Measurements from ENCODE around the gene ELMO1.

The ELMO1 gene

DNA sequence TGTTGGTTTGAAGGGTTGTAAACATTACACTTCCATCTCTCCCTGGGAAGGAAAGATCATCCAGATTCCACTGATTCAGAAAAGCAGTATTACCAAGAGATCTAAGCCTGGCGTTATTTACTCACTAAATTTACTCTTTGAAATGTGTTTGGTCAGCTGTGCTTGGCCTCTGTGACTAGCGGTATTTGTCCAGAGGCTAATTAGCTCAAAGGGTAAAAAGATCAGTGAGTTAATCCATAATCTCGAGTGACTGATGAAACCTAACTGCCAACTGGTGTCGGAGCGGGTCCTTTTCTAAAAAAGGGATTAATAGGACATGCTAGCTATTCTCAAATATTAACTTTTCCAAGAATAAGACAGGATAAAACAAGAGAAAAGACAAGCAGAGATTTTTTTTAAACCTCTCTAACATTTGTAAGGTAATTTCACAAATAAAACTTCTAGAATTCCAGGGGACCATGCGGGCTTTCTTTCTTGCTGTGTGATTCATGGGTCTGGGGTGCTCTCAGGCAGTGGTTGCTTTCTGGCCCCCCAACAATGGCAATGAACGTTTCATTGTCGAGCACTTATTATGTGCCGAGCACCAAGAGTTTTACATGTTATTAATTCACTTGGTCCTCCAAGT is 477.0 kb downstream of the ELMO1 start:
- no peak for DNase-seq (ENCODE audit: low read depth)

DNA sequence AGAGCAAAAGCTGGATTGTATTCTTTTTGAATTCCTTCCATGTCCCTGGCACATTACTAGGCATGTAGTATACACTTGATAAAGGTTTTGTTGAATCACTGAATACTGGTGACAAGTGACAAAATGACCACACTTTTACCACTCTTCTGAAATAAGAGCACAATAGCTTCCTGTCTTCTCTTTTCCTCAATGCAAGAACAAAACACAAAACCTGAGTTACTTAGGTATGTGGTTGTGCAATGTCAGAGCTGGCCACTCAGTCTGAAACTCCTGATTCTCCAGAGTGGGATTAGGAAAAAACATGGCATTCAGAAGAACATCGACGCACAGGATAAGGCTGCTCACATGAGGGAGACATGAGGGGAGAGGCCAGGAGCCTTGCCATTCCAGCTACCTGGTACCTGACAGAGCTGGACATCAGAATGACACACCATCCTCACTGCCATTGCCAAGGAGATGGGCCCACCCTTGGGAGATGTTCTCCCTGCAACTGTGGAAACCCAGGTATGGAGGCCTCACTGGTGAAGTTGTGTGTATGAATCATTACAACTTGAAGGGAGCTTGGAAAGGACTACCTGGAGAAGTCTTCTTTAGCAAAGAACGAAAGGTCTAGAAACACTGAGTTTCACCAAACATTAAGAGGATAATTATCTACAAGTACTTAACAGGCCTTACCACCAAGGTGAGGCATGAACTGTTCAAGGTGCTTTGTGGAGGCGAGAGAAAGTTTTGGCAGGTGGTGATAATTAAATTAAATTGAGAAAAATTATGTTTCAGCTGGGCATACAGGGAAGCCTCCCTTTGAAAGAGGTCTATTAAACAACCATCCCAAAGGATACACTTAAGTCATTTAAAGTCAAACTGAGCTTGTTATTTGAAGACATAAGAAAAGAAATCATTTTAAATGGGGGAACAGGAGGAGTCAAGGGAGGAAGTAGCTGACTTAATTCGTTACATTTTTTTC is 477.8 kb downstream of the ELMO1 start:
- no peak for DNase-seq (ENCODE audit: low read depth)

DNA sequence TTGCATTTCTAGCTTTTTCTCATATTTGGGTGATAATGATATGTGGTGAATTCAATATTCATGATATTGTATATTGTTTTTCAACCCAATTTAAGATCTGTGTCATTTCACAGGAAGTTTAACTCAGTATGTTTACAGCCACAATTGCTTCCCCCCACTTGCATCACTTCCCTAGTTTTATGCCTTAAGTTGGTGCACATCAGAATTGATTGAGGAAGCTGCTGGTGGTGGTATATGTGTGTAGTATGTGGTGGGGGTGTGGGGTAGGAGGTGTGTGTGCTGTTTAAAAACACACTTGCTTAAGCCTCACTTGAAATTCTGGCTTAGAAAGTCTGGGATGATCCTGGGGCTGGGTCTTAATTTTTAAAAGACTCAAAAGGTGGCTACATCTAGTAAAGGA is 479.3 kb downstream of the ELMO1 start:
- DNase-seq (ENCODE audit: low read depth): no peak

DNA sequence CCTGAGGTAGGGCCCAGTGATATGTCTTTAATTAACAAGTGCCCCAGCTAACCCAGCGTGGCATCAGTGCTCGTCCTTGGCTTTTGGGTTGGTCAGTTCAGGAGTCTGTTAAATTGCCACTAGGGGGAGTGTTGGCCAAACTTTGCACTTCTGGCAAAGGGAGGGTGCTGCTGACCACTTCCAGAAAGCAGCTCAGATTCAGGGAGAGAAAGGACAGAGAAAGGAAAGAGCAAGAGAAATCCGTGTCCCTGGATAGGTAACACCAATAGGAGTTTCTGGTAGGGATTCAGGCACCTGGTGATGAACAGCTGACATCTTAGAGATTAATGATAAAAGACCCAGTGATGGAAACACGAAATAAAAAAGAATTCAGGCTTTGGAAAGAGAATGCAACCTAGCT is 481.3 kb downstream of the ELMO1 start:
- DNase-seq (ENCODE audit: low read depth): peak; percentile 19

DNA sequence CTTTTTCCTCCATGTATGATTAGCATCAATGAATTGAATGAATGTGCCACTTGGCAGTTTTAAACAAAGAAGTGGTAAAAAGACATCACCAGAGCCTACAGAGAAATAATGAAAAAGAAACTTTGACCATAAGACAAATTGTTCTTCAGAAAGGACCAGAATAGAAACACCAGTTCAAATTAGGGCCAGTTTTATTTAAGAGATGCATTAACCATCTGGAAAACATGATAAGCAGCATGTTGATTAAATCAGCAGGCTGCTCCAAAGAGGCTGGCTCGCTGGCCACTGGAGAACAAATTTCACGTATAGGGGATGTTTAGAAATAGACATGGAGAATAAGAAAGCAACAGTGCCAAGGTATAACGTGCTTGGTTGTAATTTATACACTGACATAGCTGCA is 482.0 kb downstream of the ELMO1 start:
- DNase-seq (ENCODE audit: low read depth): no peak

DNA sequence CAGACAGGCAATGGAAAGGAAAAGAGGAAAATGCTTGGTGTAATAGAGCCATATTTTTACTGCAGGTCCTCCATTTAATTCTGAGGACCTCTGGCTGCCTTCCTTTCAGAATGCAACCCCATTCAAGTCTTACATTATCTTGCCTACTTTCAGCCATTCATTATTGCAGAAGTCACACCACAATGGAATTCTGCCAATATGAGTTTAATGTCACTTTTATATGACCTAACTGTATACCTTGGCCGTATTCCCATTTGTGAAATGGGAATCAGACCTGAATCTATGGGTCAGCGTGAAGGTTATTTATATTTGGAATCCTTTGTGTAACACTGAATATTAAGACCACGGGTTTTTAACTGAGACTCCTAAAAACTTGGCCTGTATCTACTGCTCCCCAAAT is 482.6 kb downstream of the ELMO1 start:
- DNase-seq (ENCODE audit: low read depth): no peak

DNA sequence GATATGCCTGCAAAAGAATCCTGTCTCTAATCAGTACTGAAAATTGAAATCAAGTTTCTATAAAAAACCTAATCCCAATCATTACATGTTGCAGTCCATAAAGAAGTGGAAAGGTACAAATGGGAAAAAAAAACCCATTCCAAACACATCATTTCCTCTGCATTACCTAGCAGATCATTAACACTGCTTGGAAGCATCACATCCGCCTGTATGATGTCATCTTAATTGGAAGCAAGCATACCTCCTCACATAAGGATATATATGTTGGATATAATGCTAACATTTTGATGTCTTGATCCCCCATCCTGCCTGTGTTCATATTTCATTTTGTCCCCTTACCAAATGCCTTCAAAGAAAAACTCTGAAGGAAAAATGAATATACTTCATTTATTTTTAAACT is 483.0 kb downstream of the ELMO1 start:
- DNase-seq (ENCODE audit: low read depth): no peak

DNA sequence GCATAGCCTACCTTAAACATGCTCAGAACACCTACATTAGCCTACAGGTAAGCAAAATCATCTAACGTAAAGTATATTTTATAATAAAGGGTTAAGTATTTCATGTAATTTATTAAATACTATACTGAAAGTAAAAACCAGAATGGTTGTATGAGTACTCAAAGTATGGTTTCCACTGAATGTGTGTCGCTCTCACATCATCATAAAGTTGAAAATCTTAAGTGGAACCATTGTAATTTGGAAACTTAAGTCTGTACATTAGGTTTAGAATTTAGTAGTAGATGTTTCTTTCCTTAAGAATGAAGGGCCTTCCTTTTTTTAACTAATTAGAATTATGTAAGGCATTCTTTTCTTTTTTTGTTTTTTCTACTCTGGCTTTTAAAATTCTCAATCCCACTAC is 484.4 kb downstream of the ELMO1 start:
- DNase-seq (ENCODE audit: low read depth): no peak

DNA sequence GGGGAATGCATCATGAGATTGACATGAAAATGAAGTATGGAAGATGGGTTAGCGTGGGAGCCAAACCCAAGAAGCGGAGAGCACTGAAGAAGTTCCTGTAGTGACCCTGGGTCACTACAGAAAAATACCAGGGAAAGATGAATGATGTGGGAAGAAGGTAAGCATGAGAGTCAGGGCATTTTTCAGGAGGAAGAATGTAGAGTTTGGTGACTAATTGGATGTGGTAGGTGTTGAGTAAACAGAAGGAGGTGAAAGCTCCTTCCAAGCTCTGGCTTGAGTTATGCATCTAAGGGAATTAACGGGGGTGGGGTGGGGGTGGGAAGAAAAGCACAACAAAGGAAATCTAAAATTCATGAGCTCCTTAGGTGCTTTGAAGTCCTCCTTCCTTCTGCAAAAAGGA is 486.3 kb downstream of the ELMO1 start:
- DNase-seq (ENCODE audit: low read depth): no peak

DNA sequence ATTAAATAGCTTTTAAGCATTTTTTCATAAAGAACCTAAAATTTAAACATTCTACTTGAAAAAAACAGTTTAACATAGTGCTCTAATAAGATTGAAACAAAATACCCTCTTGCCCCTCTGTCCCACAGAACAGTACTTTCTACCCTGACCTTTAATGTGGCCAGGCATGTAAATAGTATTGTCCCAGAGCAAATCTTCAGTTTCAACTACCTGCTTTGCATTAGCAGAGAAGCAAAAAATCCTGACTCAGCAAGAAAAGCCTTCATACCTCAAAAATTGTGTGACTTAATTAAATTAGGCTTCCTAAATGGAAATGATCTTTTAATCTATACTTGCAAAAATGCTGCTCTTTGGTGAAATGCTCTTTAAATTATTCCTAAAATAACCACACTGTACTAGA is 487.0 kb downstream of the ELMO1 start:
- DNase-seq (ENCODE audit: low read depth): no peak

DNA sequence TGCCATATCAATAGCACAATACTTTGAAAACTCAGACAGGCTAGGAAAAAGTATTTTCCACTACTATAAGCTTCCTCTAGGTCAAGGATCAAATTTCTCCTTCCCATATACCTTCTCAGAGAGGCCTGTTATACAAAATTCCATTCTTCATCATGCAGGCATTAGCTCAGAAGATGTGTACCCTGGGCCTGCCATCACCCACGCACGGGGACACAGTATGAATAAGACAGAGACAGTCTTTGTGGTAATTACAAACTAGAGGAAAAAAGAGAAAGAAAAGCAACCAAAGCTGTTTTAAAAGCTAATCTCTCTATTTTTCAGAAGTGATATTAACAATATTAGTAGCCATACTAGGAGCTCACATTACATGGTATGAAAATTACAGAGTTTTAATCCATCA is 487.6 kb downstream of the ELMO1 start:
- no peak for DNase-seq (ENCODE audit: low read depth)

DNA sequence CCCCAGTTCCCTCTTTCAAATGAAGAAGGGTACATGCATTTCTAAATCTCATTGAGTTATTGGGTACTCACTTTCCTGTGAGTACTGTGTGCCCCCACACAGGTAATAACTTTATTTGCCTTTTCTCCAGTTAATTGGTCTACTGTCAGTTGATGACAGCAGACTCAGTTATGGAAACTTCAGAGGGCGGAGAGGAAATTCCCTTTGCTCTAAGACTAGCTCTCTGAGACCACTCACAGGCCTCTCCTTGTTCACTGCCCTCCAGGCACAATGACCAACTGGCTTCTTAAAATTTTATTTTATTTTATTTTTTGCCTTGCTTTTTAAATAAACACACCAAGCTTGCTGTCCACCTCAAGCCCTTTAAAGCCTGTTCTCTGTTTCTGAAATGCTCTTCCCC is 488.6 kb downstream of the ELMO1 start:
- DNase-seq (ENCODE audit: low read depth): no peak

DNA sequence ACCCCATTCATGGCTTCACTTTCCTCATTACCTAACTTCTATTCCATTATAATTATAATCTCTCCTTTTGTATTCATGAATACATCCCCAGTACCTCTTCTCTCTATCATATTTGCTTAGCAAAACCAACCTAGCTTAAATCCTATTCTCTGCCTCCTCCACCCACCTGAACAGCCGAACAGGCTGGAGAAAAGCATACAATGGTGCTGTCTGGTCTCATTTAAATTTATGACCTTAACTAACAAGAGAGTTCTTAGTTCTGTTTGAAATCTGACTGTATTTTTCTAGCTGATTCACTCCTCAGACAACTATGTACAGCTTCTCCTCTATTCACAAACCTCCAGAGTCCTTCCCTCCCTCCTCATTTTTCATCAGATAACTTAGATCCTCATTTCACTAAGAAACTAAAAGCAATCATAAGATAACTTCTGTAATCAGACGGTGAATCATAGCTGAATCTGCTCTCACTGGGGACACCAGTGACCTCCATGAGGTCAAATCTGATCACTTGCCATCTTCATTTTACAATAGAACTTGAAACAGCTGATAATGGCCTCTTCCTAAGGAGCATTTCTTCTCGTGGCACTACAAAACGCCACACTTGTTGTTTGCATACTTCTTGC is 490.4 kb downstream of the ELMO1 start:
- no peak for DNase-seq (ENCODE audit: low read depth)

DNA sequence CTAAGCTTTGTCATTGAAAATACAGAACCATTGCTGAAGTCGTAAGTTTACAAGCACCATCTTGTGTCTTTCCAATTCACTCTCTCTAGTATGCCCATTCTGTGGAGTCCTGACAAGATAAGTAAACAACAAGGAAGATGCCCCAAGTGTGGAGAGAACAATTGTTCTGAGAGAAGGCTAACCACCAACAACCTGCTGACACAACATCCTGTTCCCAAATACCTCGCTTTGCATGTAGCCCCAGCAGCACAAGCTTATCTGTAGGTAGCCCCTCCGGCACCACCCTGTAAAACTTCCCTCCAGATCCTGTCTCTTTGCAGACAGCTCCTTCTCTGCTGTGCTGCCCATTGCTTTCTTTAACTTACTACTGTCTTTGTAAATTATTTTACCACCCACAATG is 491.0 kb downstream of the ELMO1 start:
- no peak for DNase-seq (ENCODE audit: low read depth)

DNA sequence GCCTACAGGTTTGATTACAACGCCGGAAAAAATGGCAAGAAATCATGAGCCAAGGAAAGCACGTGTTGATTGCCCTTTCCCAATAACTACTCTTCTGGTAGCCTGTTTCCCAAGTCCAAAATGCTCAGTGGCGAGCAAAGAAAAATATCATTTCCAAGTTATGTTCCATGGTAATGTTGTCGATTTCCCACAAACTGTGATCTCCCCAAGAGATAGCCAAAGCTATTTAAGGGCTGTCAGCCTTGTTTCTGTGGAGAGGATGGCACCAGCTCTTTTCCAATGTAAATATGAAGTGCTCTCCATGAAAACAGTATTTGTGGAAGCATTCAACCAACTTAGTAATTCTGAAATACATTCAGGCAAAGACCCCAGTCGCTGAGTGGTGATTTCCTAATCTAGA is 491.9 kb downstream of the ELMO1 start:
- DNase-seq (ENCODE audit: low read depth): no peak

DNA sequence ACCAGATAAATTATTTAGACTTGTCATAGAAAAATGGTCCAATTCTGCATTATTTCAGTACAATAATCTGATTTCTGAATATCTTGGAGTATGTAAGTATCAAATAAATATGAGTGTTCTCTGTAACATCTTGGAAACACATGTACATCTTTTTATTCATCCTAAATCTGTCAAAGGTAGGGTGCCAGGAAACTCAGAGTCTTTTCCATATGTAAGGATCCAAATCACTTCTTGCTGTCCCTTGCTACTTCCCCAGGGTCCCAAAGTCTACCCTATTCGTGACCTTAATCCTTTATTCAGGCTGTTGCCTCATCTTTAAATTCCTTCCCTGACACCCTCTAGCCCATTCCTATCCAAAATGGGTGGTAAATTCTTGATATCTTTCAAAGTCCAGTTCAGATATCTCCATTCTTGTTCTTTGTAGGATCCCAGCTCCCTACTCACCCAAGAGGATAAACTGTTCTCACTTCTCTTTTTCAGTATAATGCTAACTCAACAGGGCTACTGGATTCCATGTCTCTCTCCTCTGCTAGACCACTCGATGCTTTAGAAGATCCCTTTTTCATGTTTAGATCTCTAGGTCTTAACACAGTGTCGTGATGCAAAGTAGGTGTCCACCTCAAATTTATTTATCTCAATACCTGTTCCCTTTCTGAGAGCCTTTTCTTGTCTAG is 493.1 kb downstream of the ELMO1 start:
- no peak for DNase-seq (ENCODE audit: low read depth)

DNA sequence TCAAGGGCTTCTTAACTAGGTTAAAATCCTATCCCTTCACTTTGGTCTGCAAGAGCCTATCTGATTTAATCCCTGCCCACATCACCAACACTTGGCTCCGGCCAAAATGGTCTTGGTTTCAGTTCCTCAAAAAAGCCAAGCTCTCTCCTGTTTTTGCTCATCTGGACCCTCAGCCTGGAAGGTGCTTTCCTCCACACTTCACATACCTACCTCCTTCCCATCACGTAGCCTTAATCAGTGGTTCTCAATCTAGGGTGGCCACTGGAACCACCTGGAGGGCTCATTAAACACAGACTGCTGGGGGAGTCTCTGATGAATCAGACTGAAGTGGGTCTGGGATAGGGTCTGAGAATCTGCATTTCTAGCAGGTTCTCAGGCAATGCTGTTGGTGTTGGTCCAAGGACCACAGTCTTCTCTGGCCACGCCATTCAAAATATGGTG is 497.4 kb downstream of the ELMO1 start:
- no peak for DNase-seq (ENCODE audit: low read depth)

DNA sequence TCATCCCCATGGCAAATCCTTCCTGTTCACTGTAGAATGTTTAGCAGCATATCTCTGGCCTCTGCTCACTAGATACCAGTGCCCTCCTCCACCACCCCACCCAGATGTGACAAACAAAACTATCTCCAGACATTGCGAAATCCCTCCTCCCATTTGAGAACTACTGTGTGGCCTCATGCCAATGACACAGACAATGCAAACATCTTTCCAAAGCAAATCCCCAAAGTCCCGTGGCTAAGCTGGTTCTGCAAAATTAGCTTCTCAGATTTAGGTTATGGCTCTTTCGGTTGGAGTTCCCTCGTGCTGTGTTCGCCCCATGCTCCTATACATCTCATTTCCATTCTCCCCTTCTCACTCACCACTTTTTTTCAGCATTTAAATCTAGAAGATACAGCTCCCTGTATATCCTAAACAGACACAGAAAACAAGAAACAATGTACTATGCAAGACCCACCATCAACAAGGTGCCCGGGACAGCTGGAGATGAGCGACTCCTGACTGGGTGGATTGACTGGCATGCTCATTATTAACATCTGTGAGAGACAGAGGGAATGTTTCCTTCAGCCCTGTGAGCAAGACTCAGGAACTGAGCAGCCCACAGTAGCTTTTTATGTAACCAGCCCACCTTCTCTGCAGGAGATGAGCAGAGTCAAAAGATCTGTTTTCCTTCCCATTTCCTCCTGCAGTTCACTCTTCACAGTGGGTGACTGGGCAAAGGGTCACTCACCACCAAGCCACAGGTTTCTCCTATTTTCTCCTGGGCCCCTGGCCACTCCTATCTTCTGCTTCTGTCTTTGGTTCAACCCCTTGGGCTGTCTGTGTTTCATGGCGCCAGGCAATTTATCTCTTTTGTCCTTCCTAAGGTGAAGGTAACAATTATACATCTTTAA is 498.7 kb downstream of the ELMO1 start:
- no peak for DNase-seq (ENCODE audit: low read depth)

DNA sequence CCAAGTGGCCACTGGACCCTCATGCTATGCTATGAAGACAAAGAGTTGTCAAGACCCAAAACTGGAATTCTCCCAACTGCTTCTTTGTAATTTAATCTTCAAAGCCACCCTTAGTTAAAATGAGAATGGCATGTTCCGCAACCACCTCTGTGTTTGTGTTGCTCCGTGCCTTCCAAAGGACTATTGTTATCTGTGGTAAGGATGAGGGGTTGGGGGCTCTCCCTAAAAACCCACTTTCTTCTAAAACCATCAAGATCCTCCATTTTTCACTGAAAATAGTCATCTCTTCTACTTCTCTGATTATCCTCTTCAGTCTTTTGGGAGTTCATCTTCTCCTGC is 502.3 kb downstream of the ELMO1 start:
- DNase-seq (ENCODE audit: low read depth): no peak

DNA sequence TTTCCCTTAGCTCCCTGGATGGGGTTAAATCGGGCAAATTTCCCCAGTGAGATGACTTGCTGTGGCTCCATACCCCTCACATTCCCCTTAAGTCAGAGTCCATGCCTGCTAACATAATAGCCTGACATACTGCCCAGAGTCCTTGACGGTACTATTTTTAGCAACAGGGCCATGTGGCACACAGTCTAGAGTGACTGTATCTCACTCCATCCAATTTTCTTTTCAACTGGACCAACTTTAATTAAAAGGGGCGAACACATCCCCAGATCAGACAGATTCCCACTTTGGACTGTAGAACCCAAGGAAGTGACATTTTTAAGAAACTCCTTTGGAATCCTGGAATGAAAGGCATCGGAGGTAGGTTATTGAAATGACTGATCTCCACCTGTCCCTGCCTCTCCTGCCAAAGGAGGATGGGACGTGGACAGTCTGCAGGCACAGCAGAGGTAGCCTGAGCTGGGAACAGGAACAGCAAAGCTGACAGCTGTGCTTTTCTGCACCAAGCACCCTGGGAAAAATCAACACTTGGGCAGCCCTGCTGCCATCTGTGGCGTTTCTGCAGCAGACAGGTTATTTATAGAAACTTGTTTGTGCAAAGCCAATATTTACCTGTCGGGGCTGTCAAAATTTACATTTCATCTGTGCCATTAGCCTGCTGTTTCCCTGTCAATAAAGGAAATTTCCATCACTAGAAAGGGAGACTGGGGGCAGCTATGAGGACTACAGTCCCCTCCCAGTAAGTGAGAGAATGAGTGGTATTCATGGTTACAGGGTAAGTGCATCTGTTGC is 502.9 kb downstream of the ELMO1 start:
- DNase-seq (ENCODE audit: low read depth): no peak

DNA sequence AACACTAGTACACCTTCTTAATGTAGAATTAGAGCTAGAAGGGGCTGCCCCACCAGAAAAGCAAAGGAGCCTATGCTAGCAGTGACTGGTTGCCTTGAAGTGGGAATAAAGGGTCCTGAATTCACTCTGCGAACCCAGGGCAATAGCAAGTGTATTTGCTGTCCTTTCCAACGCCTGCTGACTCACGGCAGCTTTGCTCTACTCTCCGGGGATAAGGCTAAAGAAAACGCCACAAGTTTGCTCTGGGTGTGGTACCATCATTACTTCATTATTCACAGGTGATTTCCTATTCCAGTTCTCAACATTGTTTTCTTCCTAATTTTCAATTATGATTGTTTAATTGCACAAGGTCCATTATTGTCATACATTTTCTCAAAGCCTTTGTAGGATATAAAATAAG is 503.8 kb downstream of the ELMO1 start:
- no peak for DNase-seq (ENCODE audit: low read depth)

Measured in GM04503 (cell line).